Measurements from ENCODE around the gene PAPOLG. TPM values are rescaled to one million over a fixed set of nuclear protein-coding genes. Genes with fewer than 3 reads are reported as not detected.

The PAPOLG gene
- total and polyA plus RNA-seq, 9 of the 15 experiments (the other 6 are each of a cell fraction or from before 2014, with no cell fraction given): 3.9 to 16.3 (median 10.0) TPM

- POLR2A ChIA-PET: interaction anchor here (1.0 to 1.6 kb wide), 3 partner anchors 10 to 16 kb away, joined by 3 read pairs; no protein-coding TSS in a partner anchor
- no peak for FAIRE-seq
- Histone ChIP-seq H3K9me3 (replicated peaks; ENCODE audit: control insufficient read depth, insufficient read depth, low read depth, low read length) (no peaks in the 10 kb centered on the region), H4K20me1 (replicated peaks; ENCODE audit: control insufficient read depth, insufficient read depth, low read length) (no peaks in the 10 kb centered on the region), H3K36me3 (ENCODE audit: control insufficient read depth, insufficient read depth, low read length) (no peaks in the 10 kb centered on the region), H2AFZ (ENCODE audit: low read depth, low read length) (peak overlapping the region; percentile 56; the same call in 1 of the 2 replicates), H3K4me3 (no peak overlapping the region), H3K27ac (ENCODE audit: extremely low read depth, low read depth, low read length) (no peak overlapping the region), H3K79me2 (ENCODE audit: control insufficient read depth, insufficient read depth, low read length) (no peaks in the 10 kb centered on the region), H3K4me1 (replicated peaks in 1 of 2; ENCODE audit: control insufficient read depth in 2 of 2, insufficient read depth in 2 of 2, low read length in 2 of 2) (no peaks in the 10 kb centered on the region), H3K4me2 (ENCODE audit: insufficient read depth, low read length) (no peak overlapping the region), H3K9ac (ENCODE audit: insufficient read depth in 1 of 2, low read depth in 2 of 2, low read length in 2 of 2) (no peak overlapping the region), H3K27me3 (ENCODE audit: control insufficient read depth in 2 of 2, insufficient read depth in 2 of 2, low read length in 2 of 2) (no peaks in the 10 kb centered on the region), H3K9me1 (ENCODE audit: control insufficient read depth, insufficient read depth, low read length) (no peaks in the 10 kb centered on the region)
- in situ Hi-C loops (cut with MboI): no loop called here
- TF ChIP-seq ZNF282 (CRISPR knock-in tag; IDR thresholded peaks at IDR 0.05) (no peak), ELK1 (CRISPR knock-in tag; IDR thresholded peaks at IDR 0.05) (no peak), ZNF695 (CRISPR knock-in tag; IDR thresholded peaks at IDR 0.05) (no peak), LCOR (CRISPR knock-in tag; IDR thresholded peaks at IDR 0.05) (no peak), ZBTB5 (IDR thresholded peaks at IDR 0.05) (no peak)
- no TSS peak for BruUV-seq (replicated peaks)
- ATAC-seq: no peak
- no peak for DNase-seq (ENCODE audit: extremely low read depth in 1 of 4, low spot score in 3 of 4)
- CTCF ChIA-PET (ENCODE audit: low intra/inter-chr PET ratio): no interaction called here
- 46% methylated on average over 6 of the region's 6 CpGs for WGBS (ENCODE audit: insufficient coverage, low coverage, missing lambda C conversion rate)
- intact Hi-C loops (cut with micrococcal nuclease): no loop called here
These were observed 91.8 kb downstream of the PAPOLG start for GRCh38 chr2:60847854-60848253.

Small RNA genes within 50 kb of the gene (small RNA-seq; reads per million reads assigned to genes)
- gene RN7SL632P (not detected), gene RNU6-612P (not detected)

Other genes starting within 250 kb of the PAPOLG start
- gene BCL11A, start 202.6 kb upstream of the PAPOLG start, total RNA-seq (2014; rRNA removed): not detected in 2 replicates
- gene BCL11A, start 202.6 kb upstream of the PAPOLG start, total RNA-seq (2014; rRNA removed; fragmentation: Illumina TruSeq; extraction: Trizol): not detected in 2 replicates
- not detected in 2 replicates for gene BCL11A, start 202.6 kb upstream of the PAPOLG start, total RNA-seq (2015; rRNA removed; fragmentation: Illumina TruSeq; extraction: Trizol)
- gene BCL11A, start 202.6 kb upstream of the PAPOLG start, total RNA-seq (2021): 0.07 and 0.13 TPM in 2 replicates
- gene BCL11A, start 202.6 kb upstream of the PAPOLG start, polyA plus RNA-seq (2011; rRNA removed): not detected in 2 replicates
- 0.19 TPM in 1 of 2 replicates, not detected in the other for gene BCL11A, start 202.6 kb upstream of the PAPOLG start, polyA plus RNA-seq (2014; fragmentation: Illumina TruSeq; extraction: Trizol)
- not detected for gene BCL11A, start 202.6 kb upstream of the PAPOLG start, polyA plus RNA-seq (2014; fragmentation: Nextera tagmentation; extraction: Ambion mirVana)
- not detected in 2 replicates for gene BCL11A, start 202.6 kb upstream of the PAPOLG start, polyA plus RNA-seq (2014; rRNA removed)
- 4.7 and 5.6 TPM in 2 replicates for gene REL, start 125.3 kb downstream of the PAPOLG start, total RNA-seq (2014; rRNA removed)
- gene REL, start 125.3 kb downstream of the PAPOLG start, total RNA-seq (2014; rRNA removed; fragmentation: Illumina TruSeq; extraction: Trizol): 8.0 and 10.1 TPM in 2 replicates
- gene REL, start 125.3 kb downstream of the PAPOLG start, total RNA-seq (2015; rRNA removed; fragmentation: Illumina TruSeq; extraction: Trizol): 7.5 and 8.6 TPM in 2 replicates
- 6.6 and 6.7 TPM in 2 replicates for gene REL, start 125.3 kb downstream of the PAPOLG start, total RNA-seq (2021)
- 5.9 and 6.5 TPM in 2 replicates for gene REL, start 125.3 kb downstream of the PAPOLG start, polyA plus RNA-seq (2011; rRNA removed)
- gene REL, start 125.3 kb downstream of the PAPOLG start, polyA plus RNA-seq (2014; fragmentation: Illumina TruSeq; extraction: Trizol): 5.8 and 6.3 TPM in 2 replicates
- 1 to 10 TPM in 1 of 2 experiments, under 1 TPM in 1; 0.63 to 2.4 TPM for gene REL, start 125.3 kb downstream of the PAPOLG start, polyA plus RNA-seq (2014; fragmentation: Nextera tagmentation; extraction: Ambion mirVana)
- 3.1 and 4.4 TPM in 2 replicates for gene REL, start 125.3 kb downstream of the PAPOLG start, polyA plus RNA-seq (2014; rRNA removed)